GM12801 (cell line): ENCODE measurements around the gene COL5A2.

Experiments
- TF ChIP-seq, protein P1 (sequence below): IDR thresholded peaks from one replicate; pipeline ENCODE4 v1.5.1; 2011; ENCODE audit warnings: control low read depth; ENCODE audit not compliant: insufficient read length; ENCODE audit errors: extremely low read depth

Gene COL5A2

DNA sequence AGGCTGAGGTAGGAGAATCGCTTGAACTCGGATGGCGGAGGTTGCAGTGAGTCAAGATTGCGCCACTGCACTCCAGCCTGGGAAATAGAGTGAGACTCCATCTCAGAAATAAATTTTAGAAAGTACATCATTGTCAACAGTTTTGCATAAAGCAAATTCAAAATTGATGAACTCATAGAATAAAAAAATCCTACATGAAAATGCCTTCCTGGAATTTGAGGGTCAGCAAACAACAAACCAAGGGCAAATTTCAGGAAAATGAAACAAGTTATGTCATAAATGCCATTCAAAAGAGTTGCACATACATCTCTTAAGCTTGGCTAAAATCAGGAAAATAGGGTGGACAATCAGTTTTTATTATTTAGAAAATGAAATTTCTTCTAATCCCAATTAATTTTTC is 45.1 kb downstream of the COL5A2 start:
- TF ChIP-seq, protein P1, sequence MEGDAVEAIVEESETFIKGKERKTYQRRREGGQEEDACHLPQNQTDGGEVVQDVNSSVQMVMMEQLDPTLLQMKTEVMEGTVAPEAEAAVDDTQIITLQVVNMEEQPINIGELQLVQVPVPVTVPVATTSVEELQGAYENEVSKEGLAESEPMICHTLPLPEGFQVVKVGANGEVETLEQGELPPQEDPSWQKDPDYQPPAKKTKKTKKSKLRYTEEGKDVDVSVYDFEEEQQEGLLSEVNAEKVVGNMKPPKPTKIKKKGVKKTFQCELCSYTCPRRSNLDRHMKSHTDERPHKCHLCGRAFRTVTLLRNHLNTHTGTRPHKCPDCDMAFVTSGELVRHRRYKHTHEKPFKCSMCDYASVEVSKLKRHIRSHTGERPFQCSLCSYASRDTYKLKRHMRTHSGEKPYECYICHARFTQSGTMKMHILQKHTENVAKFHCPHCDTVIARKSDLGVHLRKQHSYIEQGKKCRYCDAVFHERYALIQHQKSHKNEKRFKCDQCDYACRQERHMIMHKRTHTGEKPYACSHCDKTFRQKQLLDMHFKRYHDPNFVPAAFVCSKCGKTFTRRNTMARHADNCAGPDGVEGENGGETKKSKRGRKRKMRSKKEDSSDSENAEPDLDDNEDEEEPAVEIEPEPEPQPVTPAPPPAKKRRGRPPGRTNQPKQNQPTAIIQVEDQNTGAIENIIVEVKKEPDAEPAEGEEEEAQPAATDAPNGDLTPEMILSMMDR: no peak

DNA sequence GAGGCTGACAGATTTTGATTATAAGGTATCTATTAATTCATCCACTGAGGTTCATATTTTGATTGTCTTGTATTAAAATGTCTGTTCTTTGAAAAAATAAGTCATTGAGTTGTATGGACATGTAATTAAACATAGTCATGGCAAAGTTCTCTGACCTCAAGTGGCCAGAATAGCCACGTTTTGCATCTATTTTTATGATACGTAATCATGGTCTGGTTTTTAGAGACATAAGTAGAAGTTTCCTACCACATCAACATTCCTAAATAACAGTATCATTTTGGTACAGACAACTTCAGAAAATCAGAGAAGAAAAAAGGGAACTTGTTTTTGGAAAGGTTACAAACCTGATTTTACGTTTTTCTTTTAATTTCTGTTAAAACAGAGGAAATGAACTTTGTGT is 47.6 kb downstream of the COL5A2 start:
- TF ChIP-seq, protein P1: no peak

DNA sequence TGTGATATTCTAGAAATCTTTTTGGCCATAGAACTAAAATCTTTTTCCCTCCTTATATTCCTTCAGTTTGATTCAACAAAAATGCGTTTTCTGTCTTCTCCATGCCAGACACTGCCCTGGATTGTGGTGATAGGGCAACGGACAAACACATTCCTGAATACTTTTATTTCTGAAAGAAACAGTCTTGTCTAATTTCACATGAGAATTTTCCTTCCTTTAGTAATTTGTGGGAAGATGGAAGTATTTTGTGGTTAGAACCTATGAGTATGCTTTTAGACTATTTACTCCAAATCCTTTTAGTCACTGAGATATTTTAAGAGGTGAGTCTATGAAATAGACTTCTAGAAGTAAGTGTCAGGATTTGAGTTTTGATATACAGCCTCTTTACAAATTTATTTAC is 49.6 kb downstream of the COL5A2 start:
- TF ChIP-seq, protein P1: no peak

DNA sequence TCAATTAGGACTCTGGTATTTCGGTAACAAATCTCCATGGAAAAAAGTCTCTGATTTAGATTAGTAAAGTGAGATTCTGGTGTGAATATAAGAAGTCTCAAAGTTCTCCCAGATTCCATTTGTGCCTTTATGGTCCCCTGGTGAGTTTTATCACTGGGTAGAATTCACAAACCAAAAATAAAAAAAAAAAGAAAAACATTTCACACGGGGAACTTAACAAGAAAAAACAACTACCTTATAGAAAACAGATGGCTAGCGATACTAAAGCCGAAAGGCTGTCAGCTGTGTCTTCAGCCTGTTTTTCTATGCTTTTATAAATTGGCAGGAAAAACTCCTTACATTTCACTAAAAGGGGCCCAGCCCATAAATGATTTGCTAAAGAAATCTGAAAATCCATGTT is 50.6 kb downstream of the COL5A2 start:
- TF ChIP-seq, protein P1: no peak

DNA sequence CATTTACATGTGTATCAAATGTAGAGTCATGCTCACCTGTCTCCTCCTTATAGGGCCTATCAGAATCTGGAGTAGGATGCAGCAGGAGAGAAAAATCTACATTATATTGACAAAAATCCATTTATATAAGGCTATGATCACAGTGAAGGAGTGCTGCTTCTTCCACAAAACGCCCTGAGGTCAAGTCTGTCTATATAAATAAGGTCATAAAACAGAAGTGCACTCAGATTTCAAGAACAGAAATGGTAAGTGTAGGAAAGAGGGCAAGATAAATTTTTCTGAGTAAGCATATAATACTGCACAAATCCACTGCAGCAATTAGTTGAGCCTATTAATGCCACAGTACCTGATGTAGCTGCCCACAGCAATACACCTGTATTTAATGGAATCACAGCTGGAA is 51.8 kb downstream of the COL5A2 start:
- TF ChIP-seq, protein P1: no peak

DNA sequence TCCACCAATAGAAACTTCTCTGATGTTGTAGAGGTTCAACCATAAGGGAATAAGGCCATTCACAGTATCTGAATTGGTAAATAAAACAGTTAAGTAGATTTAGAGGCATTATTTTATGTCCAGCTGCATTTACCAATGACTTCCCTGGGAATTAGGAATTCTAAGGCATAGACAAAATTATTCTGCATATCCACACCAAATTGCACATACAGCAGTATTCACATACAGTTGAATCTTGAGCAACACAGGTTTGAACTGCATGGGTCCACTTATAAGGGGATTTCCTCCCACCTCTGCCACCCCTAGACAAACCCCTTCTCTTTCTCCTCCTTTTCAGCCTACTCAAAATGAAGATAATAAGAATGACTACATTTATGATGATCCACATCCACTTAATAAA is 54.4 kb downstream of the COL5A2 start:
- TF ChIP-seq, protein P1: no peak

DNA sequence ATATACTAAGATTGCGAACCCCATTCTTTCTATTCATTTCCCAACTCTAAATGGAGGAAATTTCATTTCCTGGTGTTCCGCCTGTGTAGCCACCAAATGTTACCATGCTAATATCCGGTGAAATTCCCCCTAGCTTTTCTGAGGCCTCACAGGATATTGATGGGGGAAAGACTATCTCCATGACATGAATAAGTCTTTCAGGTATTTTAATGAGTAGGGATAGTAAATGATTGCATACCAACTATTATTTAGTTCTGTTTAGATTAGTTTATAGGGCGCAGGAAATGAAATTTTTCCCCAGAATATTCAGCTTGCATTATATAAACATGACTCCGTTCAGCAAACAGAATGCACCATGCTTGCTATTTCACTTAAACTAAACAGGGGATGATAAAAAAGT is 55.4 kb downstream of the COL5A2 start:
- TF ChIP-seq, protein P1: no peak

DNA sequence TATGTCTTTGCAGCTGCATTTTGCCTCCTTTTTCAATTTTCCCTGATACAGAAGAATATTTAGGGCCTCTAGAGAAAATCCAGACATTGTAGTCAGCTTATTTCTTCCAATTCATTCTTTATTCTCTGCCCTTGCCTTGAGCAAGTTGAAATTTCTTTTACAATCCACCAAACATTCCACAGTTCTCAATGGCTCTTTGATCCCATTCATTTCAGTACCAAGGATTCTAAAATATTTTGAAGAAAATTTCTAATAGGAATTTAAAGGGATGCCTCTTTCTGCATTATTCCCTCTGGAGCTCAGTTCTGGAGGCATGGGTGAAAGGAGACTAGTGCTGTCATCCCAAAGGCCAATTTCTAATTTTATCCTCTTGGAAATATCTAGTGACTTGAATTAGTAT is 61.2 kb downstream of the COL5A2 start:
- TF ChIP-seq, protein P1: no peak
